MM.1S (cell line): ENCODE results near the gene PDCD1.
"Not testable (repeated sequence)": the region's sequence is repeated elsewhere in the genome, so short reads cannot be mapped to it uniquely, and the experiment has no call there.

Experiments used
- DNase-seq: peaks from one replicate; pipeline ENCODE4 v3.0.0-alpha.2; 2015
- H2AFZ ChIP-seq: fragments of 300-600 bp; sonication (generic); 2 replicates; pipeline ENCODE4 v1.6.0; 2016; ENCODE audit warnings: antibody characterized with exemption, low read length
- H3F3A ChIP-seq: fragments of 300-600 bp; sonication (generic); 2 replicates; pipeline ENCODE4 v1.6.1; 2016; ENCODE audit warnings: mild to moderate bottlenecking, antibody characterized with exemption, low read length, moderate library complexity, mixed read lengths; ENCODE audit not compliant: insufficient read depth
- H3K27ac ChIP-seq: fragments of 300-600 bp; sonication (generic); 2 replicates; pipeline ENCODE4 v1.5.1; 2016; ENCODE audit warnings: mild to moderate bottlenecking, low read length
- H3K27me3 ChIP-seq: fragments of 300-600 bp; sonication (generic); replicated peaks from 2 replicates; pipeline ENCODE4 v1.6.0; 2016; ENCODE audit warnings: low read length; ENCODE audit not compliant: insufficient read depth
- H3K36me3 ChIP-seq: fragments of 300-600 bp; sonication (generic); replicated peaks from 2 replicates; pipeline ENCODE4 v1.6.1; 2016; ENCODE audit warnings: mild to moderate bottlenecking, low read length, mixed read lengths; ENCODE audit not compliant: insufficient read depth
- H3K4me1 ChIP-seq: fragments of 300-600 bp; sonication (generic); 2 replicates; pipeline ENCODE4 v1.6.1; 2016; ENCODE audit warnings: low read length, mixed read lengths
- H3K4me2 ChIP-seq: fragments of 300-600 bp; sonication (generic); 2 replicates; pipeline ENCODE4 v1.6.0; 2016; ENCODE audit warnings: low read depth, low read length
- H3K4me3 ChIP-seq: fragments of 300-600 bp; sonication (generic); 2 replicates; pipeline ENCODE4 v1.5.1; 2016; ENCODE audit warnings: low read length, mixed read lengths
- H3K79me2 ChIP-seq: fragments of 300-600 bp; sonication (generic); 2 replicates; pipeline ENCODE4 v1.6.1; 2016; ENCODE audit warnings: mixed run types, low read length, mixed read lengths
- H3K9ac ChIP-seq: fragments of 300-600 bp; sonication (generic); 2 replicates; pipeline ENCODE4 v1.6.1; 2016; ENCODE audit warnings: low read length, mixed read lengths
- H3K9me2 ChIP-seq: fragments of 300-600 bp; sonication (generic); replicated peaks from 2 replicates; pipeline ENCODE4 v1.6.1; 2016; ENCODE audit warnings: mild to moderate bottlenecking, low read length, mixed read lengths; ENCODE audit not compliant: insufficient read depth
- H3K9me3 ChIP-seq: fragments of 300-600 bp; sonication (generic); replicated peaks from 2 replicates; pipeline ENCODE4 v1.6.1; 2016; ENCODE audit warnings: mild to moderate bottlenecking, low read length, mixed read lengths; ENCODE audit not compliant: insufficient read depth
- H4K20me1 ChIP-seq: fragments of 300-600 bp; sonication (generic); 2 replicates; pipeline ENCODE4 v1.6.1; 2016; ENCODE audit warnings: mild to moderate bottlenecking, low read length, moderate library complexity, mixed read lengths; ENCODE audit not compliant: insufficient read depth
- CTCF ChIP-seq: fragments of 300-600 bp; sonication (generic); IDR thresholded peaks from 2 replicates; pipeline ENCODE4 v1.5.1; 2016; ENCODE audit warnings: antibody characterized with exemption, low read length, mixed read lengths
- EZH2 ChIP-seq: fragments of 300-600 bp; sonication (generic); optimal IDR thresholded peaks from 2 replicates; pipeline ENCODE3; 2017; ENCODE audit warnings: low read depth, mild to moderate bottlenecking, antibody characterized with exemption, low read length, mixed read lengths
- EZH2phosphoT487 ChIP-seq: fragments of 300-600 bp; sonication (generic); IDR thresholded peaks from 2 replicates; pipeline ENCODE4 v1.6.1; 2018; ENCODE audit warnings: antibody characterized with exemption, low read length

Gene PDCD1

GRCh38 chr2:241835611-241836010 lies 23.1 kb downstream of the PDCD1 start:
- Histone ChIP-seq H3K4me2 (no peak overlapping the region), H3K9me2 (no peaks in the 10 kb centered on the region), H4K20me1 (no peaks in the 10 kb centered on the region), H3K4me1 (no peaks in the 10 kb centered on the region), H3K27ac (no peak overlapping the region), H3K79me2 (no peaks in the 10 kb centered on the region), H3K9ac (no peak overlapping the region), H3F3A (no peaks in the 10 kb centered on the region), H3K9me3 (no peaks in the 10 kb centered on the region), H2AFZ (no peak overlapping the region), H3K27me3 (peaks cover 86% of the 10 kb centered on the region), H3K4me3 (no peak overlapping the region), H3K36me3 (no peaks in the 10 kb centered on the region)
- DNase-seq = no peak
- TF ChIP-seq EZH2 (no peak), CTCF (no peak), EZH2phosphoT487 (no peak)

GRCh38 chr2:241834527-241835210 lies 24.0 kb downstream of the PDCD1 start:
- H3K4me1 ChIP-seq = no peaks in the 10 kb centered on the region
- DNase-seq = no peak
- H3K4me2 ChIP-seq = no peak overlapping the region
- no peak overlapping the region for H3K4me3 ChIP-seq
- no peak overlapping the region for H2AFZ ChIP-seq
- H3K9me3 ChIP-seq = no peaks in the 10 kb centered on the region
- H3K27ac ChIP-seq = no peak overlapping the region
- no peaks in the 10 kb centered on the region for H3F3A ChIP-seq
- no peaks in the 10 kb centered on the region for H3K9me2 ChIP-seq
- no peak overlapping the region for H3K9ac ChIP-seq
- no peaks in the 10 kb centered on the region for H3K79me2 ChIP-seq
- TF ChIP-seq EZH2 (no peak), EZH2phosphoT487 (no peak), CTCF (no peak)
- H4K20me1 ChIP-seq = no peaks in the 10 kb centered on the region
- H3K36me3 ChIP-seq = no peaks in the 10 kb centered on the region
- peaks cover 82% of the 10 kb centered on the region for H3K27me3 ChIP-seq

GRCh38 chr2:241833756-241834526 lies 24.8 kb downstream of the PDCD1 start:
- H2AFZ ChIP-seq, H3K4me1 ChIP-seq, H3K9ac ChIP-seq, DNase-seq, H3K79me2 ChIP-seq, H3K9me3 ChIP-seq, H3K4me3 ChIP-seq, H3K36me3 ChIP-seq, H3K4me2 ChIP-seq, H3F3A ChIP-seq, H4K20me1 ChIP-seq, H3K9me2 ChIP-seq, H3K27ac ChIP-seq: not testable (repeated sequence)
- H3K27me3 ChIP-seq = peaks cover 76% of the 10 kb centered on the region

GRCh38 chr2:241833101-241833663 lies 25.5 kb downstream of the PDCD1 start:
- H3K4me2 ChIP-seq = no peak overlapping the region

More at GRCh38 chr2:241833101-241833663, 25.5 kb downstream of the PDCD1 start:
- no peak overlapping the region for H3K9ac ChIP-seq
- H4K20me1 ChIP-seq = no peaks in the 10 kb centered on the region
- no peaks in the 10 kb centered on the region for H3K79me2 ChIP-seq
- no peaks in the 10 kb centered on the region for H3K4me1 ChIP-seq
- no peaks in the 10 kb centered on the region for H3K36me3 ChIP-seq
- no peak overlapping the region for H3K27ac ChIP-seq
- H3K4me3 ChIP-seq = no peak overlapping the region
- no peaks in the 10 kb centered on the region for H3K9me2 ChIP-seq
- H3F3A ChIP-seq = no peaks in the 10 kb centered on the region
- DNase-seq = no peak
- no peak overlapping the region for H2AFZ ChIP-seq
- no peaks in the 10 kb centered on the region for H3K9me3 ChIP-seq
- H3K27me3 ChIP-seq = peaks cover 70% of the 10 kb centered on the region
- TF ChIP-seq CTCF (no peak), EZH2 (no peak), EZH2phosphoT487 (no peak)
